ENCODE results near the gene DHRS13.

- TF ChIP-seq, protein P1, sequence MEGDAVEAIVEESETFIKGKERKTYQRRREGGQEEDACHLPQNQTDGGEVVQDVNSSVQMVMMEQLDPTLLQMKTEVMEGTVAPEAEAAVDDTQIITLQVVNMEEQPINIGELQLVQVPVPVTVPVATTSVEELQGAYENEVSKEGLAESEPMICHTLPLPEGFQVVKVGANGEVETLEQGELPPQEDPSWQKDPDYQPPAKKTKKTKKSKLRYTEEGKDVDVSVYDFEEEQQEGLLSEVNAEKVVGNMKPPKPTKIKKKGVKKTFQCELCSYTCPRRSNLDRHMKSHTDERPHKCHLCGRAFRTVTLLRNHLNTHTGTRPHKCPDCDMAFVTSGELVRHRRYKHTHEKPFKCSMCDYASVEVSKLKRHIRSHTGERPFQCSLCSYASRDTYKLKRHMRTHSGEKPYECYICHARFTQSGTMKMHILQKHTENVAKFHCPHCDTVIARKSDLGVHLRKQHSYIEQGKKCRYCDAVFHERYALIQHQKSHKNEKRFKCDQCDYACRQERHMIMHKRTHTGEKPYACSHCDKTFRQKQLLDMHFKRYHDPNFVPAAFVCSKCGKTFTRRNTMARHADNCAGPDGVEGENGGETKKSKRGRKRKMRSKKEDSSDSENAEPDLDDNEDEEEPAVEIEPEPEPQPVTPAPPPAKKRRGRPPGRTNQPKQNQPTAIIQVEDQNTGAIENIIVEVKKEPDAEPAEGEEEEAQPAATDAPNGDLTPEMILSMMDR (IDR thresholded peaks at IDR 0.05) = no peak
- TF ChIP-seq POLR2A (IDR thresholded peaks at IDR 0.05) = no peak
Observed at GRCh38 chr17:28926786-28927185, 23.9 kb upstream of the DHRS13 start.
